NCI-H526 treated with DMSO at 0.1 percent for 48 hours (cell line): ENCODE results near the gene TMEM181.
A peak's percentile ranks its signal among the peaks of the same experiment; 100 is the strongest.
"Not testable (repeated sequence)": the region's sequence is repeated elsewhere in the genome, so short reads cannot be mapped to it uniquely, and the experiment has no call there.

ENCODE experiments used
- DNase-seq: peaks from one replicate; lab custom pipeline; 2025; lab: John Stamatoyannopoulos, UW

The TMEM181 gene, protein sequence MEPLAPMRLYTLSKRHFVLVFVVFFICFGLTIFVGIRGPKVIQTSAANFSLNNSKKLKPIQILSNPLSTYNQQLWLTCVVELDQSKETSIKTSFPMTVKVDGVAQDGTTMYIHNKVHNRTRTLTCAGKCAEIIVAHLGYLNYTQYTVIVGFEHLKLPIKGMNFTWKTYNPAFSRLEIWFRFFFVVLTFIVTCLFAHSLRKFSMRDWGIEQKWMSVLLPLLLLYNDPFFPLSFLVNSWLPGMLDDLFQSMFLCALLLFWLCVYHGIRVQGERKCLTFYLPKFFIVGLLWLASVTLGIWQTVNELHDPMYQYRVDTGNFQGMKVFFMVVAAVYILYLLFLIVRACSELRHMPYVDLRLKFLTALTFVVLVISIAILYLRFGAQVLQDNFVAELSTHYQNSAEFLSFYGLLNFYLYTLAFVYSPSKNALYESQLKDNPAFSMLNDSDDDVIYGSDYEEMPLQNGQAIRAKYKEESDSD

GRCh38 chr6:158559895-158560835 lies at the start of gene TMEM181:
TMEM181 (plus strand) TSS chr6:158560091; CDS start chr6:158560225, 134 bp downstream.
- peak; percentile 74 for DNase-seq

DNA sequence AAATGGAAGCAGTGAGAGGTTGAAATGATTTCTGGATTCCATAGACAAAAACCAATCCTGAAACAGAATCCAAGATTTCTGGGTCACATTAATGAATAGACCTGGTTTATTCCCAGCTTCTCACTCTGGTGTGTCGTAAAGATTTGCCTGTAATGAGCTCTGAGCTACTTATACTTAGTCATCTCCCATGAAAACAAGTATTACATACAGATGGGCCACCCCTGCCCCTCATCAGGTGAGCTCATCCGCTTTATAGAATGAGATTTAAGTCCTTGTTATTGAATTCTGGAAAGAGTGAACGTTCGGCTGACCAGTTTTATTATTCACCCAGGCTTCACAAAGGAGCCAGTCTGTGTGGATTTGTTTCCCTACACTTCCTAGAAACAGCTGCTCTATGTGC lies 47.1 kb upstream of the TMEM181 start:
- DNase-seq: no peak

DNA sequence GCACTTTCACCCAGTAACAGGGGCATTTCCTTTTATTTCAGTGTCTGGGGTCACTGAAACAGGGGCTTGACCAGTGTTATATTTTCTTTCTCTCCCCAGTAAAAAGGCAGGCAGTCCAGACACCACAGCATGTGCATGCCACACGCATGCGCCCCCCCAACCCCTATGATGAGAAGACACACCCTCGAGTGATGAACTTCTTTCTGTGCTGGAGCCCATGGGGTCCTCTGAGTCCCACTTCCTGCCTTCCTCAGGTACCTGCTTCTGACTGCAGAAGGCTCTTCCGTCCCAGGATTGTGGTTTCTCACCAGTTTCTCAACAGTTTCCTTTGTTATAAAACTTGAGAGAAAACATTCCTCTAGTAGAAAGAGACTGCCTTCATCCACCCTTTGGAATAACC lies 45.7 kb upstream of the TMEM181 start:
- DNase-seq: no peak

DNA sequence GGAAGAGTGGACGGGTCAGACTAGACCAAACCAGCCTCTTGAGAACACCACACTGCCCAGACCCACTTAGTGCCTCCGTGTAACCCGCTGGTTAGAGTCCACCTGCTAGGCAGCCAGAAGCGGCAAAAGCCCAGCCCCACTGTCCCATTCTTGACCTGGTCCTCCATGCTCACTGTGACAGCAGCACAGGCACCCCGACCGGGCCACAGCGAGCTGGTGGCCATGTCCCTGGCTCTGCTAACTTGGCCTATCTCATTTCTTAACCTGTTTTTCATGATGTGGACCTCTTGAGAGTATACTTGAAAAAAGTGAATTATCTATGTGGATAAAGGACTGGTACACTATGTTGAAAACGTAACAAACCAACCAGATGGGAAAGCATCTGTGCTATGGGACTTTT lies 44.9 kb upstream of the TMEM181 start:
- DNase-seq: no peak

- DNase-seq: no peak
Observed at GRCh38 chr6:158516098-158516497, 43.8 kb upstream of the TMEM181 start.

- no peak for DNase-seq
Observed at GRCh38 chr6:158517038-158517437, 42.9 kb upstream of the TMEM181 start.

- DNase-seq: no peak
Observed at GRCh38 chr6:158517581-158517980, 42.3 kb upstream of the TMEM181 start.

GRCh38 chr6:158518191-158519127 lies 41.4 kb upstream of the TMEM181 start:
- peak; percentile 82 for DNase-seq

GRCh38 chr6:158519300-158519699 lies 40.6 kb upstream of the TMEM181 start:
- no peak for DNase-seq

- no peak for DNase-seq
Observed at GRCh38 chr6:158519761-158520160, 40.1 kb upstream of the TMEM181 start.

GRCh38 chr6:158520975-158521374 lies 38.9 kb upstream of the TMEM181 start:
- not testable (repeated sequence) for DNase-seq

- DNase-seq: no peak
Observed at GRCh38 chr6:158521759-158522158, 38.1 kb upstream of the TMEM181 start.

DNA sequence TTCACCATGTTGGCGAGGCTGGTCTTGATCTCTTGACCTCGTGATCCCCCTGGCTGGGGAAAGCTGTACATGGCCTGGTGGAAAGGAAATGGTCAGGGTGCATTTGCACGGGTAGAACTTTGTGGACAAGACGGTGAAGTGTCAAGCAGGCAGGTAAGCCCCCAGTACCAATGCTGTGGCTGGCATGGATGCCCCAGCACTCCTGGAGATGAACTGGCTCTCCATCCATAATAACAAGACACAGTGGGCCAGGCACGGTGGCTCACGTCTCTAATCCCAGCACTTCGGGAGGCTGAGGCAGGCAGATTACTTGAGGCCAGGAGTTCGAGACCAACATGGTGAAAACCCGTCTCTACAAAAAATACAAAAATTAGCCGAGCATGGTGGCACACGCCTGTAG lies 37.3 kb upstream of the TMEM181 start:
- DNase-seq: no peak

GRCh38 chr6:158524311-158524710 lies 35.6 kb upstream of the TMEM181 start:
- no peak for DNase-seq

DNA sequence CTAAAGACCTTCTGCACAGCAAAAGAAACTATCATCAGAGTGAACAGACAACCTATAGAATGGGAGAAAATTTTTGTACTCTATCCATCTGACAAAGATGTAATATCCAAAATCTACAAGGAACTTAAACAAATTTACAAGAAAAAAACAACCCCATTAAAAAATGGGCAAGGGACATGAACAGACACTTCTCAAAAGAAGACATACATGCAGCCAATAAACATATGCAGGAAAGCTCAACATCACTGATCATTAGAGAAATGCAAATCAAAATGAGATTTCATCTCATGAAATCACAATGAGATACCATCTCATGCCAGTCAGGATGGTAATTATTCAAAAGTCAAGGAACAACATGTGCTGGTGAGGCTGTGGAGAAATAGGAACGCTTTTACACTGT lies 32.0 kb upstream of the TMEM181 start:
- DNase-seq: not testable (repeated sequence)

DNA sequence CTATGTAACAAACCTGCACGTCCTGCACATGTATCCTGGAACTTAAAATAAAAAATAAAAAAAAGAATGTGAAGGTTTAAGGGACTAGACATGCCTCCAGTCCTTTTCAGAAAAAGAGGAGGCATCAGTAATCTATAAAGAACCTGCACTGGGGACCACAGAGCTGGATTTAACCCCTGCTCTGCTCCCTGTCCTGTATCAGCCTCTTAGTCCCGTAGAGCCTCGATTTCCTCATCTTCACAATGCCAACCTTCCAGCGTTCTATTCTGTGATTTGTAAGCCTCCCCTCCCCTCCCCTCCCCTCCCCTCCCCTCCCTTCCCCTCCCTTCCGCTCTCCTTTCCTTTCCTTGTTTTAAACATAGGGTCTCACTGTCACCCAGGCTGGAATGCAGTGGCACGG lies 31.1 kb upstream of the TMEM181 start:
- no peak for DNase-seq

- DNase-seq: no peak
Observed at GRCh38 chr6:158529629-158530028, 30.3 kb upstream of the TMEM181 start.

GRCh38 chr6:158531566-158531965 lies 28.3 kb upstream of the TMEM181 start:
- no peak for DNase-seq

DNA sequence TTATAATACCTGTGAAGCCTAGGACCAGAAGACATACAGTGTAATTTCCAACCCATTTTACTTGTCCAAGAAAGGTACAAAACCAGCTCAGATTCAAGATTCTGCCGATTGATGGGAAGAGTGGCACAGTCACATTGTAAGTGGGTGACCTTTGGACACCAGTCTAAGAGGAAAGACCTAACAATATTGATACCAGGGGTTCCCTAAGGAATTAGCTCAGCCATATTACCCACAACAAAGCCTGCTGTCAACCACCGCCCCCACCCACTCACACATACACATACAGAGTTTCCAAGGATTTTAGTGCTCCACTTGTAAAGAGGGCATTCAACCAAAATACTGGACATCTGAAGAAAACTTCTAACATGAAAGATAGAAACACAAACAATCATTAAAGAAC lies 27.9 kb upstream of the TMEM181 start:
- no peak for DNase-seq

DNA sequence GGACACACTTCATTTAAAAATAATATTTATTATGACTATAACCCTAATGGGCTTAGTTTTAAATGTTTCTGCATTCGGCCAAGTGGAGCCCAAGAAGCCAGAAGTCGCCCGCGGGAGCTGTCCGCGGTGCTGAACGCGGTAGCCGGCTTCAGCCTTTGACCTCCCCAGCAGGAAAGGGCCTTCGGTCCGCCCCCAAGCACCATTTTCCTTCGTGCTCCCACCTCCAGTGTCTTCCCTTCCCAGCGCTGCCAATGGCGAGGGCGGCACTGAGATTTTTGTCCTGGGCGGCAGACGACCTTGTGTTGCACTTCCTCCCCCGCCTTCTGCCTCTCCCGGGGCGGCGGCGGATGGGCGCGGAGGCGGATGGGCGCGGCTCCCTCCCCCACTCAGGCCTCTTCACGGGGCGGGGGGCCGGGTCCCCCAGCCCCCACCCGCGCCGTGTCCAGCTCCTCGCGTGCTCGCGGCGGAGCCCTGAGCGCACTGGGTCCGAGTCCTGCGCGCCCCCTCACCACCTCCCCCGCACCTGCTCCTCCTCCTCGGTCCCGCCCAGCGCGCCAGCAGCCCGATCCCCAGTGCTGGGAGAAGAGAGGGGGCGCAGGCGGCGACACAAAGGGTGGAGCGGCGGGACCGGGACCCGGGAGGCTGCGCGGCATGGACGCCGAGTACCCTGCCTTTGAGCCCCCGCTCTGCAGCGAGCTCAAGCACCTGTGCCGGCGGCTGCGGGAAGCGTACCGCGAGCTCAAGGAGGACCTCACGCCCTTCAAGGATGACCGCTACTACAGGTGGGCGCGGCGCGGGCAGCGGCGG lies 23.6 kb upstream of the TMEM181 start:
- no peak for DNase-seq
